ENCODE data around the gene RPS21.

DNA sequence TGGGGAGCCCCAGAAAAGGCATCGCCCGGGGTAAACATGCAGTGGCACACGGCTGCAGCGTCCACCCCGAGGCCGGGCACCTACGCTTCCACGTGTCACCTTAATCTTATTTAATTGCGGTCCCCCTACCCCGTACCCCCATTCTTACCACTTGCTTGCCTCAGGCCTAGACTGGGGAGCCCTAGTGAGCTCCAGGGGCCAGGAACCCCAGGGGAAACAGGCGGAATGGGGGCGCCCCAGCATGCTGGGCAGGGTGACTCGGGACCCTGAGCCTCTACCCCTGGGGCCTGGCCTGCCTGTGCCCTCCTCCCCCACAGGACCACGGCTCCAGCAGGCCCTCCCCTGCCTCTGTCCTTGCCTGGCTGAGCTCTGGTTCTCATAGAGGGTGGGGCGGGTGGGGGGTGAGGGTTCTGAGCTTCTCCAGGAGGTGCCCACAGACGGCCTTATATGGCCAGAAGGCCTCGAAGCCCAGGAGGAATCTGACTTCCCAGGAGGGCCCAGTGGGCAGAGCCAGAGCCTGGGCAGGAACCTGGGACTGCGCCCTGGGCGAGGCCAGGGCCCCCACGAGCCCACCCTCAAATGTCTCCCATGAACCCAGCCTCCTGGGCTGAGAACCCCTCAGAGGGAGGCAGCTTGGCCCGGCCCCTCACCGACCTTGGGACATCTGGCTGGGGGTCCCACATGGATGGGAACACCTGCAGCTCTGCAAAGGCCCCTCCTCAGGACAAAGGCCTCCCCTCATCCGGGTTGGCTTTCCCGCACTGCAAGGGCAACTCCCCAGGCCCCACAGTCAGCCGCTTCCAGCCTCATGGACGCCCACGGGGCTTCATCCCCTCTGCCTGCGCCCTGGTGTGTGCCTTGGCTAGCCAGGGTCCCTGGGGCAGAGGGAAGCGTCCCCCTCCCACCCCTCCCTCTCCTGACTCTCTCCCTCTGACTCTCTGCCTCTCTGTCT lies 14.6 kb upstream of the RPS21 start:
- TF ChIP-seq, protein P1, sequence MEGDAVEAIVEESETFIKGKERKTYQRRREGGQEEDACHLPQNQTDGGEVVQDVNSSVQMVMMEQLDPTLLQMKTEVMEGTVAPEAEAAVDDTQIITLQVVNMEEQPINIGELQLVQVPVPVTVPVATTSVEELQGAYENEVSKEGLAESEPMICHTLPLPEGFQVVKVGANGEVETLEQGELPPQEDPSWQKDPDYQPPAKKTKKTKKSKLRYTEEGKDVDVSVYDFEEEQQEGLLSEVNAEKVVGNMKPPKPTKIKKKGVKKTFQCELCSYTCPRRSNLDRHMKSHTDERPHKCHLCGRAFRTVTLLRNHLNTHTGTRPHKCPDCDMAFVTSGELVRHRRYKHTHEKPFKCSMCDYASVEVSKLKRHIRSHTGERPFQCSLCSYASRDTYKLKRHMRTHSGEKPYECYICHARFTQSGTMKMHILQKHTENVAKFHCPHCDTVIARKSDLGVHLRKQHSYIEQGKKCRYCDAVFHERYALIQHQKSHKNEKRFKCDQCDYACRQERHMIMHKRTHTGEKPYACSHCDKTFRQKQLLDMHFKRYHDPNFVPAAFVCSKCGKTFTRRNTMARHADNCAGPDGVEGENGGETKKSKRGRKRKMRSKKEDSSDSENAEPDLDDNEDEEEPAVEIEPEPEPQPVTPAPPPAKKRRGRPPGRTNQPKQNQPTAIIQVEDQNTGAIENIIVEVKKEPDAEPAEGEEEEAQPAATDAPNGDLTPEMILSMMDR (IDR thresholded peaks at IDR 0.05), result no peak
- no peak for TF ChIP-seq POLR2A (IDR thresholded peaks at IDR 0.05)
